ENCODE measurements around the gene TLE1.
A peak's percentile ranks its signal among the peaks of the same experiment; 100 is the strongest.

TLE1 gene

DNA sequence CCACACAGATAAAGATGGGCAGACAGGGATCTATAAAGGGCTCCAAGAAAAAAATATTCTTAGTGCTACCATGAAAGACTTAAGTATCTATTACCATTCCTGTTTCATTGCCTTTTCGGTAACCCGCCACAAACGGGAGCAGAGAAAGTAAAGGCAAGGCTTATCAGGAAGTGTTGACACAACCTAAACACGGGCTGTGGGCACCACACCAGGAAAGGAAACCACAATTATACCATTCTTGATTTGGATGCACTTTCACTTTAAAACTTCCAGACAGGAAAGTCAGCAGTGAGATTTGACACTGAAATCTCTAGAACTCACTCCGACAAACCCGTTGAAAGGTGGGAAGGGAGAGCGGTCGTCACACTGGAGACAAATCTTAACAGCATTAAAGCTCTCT lies 6.5 kb downstream of the TLE1 start:
- Mint-ChIP-seq H3K4me1 (ENCODE audit: low read depth in 2 of 2) (peaks cover 0 to 19% of the 10 kb centered on the region in 2 donors), H3K36me3 (ENCODE audit: insufficient read depth) (peaks cover 7% of the 10 kb centered on the region)
- ATAC-seq (replicated peaks) = no peak

DNA sequence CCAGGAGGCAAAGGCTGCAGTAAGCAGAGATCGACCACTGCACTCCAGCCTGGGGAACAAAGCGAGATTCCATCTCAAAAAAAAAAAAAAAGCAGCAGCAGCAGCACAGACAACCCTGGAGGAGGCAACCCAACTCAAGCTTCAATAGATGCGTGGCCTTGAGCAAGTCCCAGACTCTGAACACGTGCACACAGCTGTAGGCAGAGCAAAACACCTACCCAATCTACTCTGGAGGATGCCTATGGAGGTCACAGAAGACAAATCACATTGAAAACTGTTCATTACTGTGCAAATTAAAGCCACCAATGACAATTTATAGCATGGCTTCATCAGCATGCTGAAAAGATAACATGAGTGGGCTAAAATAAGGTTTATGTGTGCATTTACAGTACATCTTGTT lies 7.2 kb downstream of the TLE1 start:
- no peaks in the 10 kb centered on the region for H3K27me3 Mint-ChIP-seq
- no peak overlapping the region for H3K4me3 Mint-ChIP-seq
- peaks cover 0 to 18% of the 10 kb centered on the region in 2 donors for H3K4me1 Mint-ChIP-seq (ENCODE audit: low read depth in 2 of 2)
- H3K36me3 Mint-ChIP-seq (ENCODE audit: insufficient read depth) = peaks cover 7% of the 10 kb centered on the region
- ATAC-seq (replicated peaks) (no peak), DNase-seq (no peak)
- no peak overlapping the region for H3K27ac Mint-ChIP-seq
- peaks cover 0 to 7% of the 10 kb centered on the region in 2 donors for H3K9me3 Mint-ChIP-seq

More for the DNA sequence above, 6.5 kb downstream of the TLE1 start:
- Mint-ChIP-seq H3K27me3 (peaks cover 0 to 5% of the 10 kb centered on the region in 2 donors), H3K4me3 (peak overlapping the region in 1 of 2 donors; percentile 14), H3K9me3 (peaks cover 0 to 7% of the 10 kb centered on the region in 2 donors), H3K27ac (no peak overlapping the region)
- no peak for DNase-seq

DNA sequence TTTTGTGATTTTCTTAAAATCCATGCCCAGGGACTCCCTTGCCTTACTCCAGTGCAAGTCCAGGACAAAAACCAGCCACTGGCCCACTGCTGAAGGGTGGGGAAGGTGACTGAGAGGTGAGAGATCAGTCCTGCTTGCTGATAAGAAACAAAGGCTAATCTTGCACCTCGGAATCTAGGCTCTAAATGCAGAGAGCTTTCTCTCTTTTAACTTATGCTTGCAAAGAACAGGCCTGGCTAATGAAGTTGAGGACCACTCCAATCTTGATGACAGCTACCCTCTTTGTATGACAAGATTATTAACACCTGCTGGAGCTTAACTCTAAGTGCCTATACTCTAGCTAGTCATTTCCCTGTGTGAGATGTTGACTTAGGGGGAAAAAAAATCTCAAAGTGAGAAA lies 8.8 kb downstream of the TLE1 start:
- H3K36me3 Mint-ChIP-seq (ENCODE audit: insufficient read depth) = peaks cover 4% of the 10 kb centered on the region
- peaks cover 0 to 13% of the 10 kb centered on the region in 2 donors for H3K4me1 Mint-ChIP-seq (ENCODE audit: low read depth in 2 of 2)
- H3K4me3 Mint-ChIP-seq = no peak overlapping the region
- no peaks in the 10 kb centered on the region for H3K27me3 Mint-ChIP-seq
- DNase-seq (no peak), ATAC-seq (replicated peaks) (no peak)
- peaks cover 0 to 4% of the 10 kb centered on the region in 2 donors for H3K9me3 Mint-ChIP-seq
- H3K27ac Mint-ChIP-seq = no peak overlapping the region

DNA sequence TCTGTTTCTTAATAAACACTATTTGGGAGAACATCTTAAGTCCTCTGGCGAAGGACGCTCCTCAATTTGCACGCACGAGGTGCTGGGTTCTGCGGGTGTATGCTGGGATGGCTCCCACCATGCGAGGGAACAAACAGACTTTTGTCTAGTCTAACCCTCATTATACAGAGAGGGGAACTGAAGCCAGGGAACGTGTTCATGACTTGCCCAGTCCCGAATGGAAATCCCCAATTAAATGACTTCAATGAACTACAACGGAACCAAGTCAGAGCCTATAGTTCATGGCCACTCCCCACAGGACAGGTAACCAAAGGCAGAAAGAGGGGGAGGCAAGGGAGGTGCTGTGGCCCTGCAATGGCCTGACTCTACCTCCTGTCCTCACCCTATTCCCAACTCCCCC lies 9.3 kb downstream of the TLE1 start:
- DNase-seq (no peak), ATAC-seq (replicated peaks) (no peak)
- H3K36me3 Mint-ChIP-seq (ENCODE audit: insufficient read depth) = peaks cover 4% of the 10 kb centered on the region
- no peak overlapping the region for H3K27ac Mint-ChIP-seq
- H3K27me3 Mint-ChIP-seq = no peaks in the 10 kb centered on the region
- H3K4me3 Mint-ChIP-seq = no peak overlapping the region
- H3K9me3 Mint-ChIP-seq = peaks cover 0 to 4% of the 10 kb centered on the region in 2 donors
- H3K4me1 Mint-ChIP-seq (ENCODE audit: low read depth in 2 of 2) = peaks cover 0 to 13% of the 10 kb centered on the region in 2 donors

DNA sequence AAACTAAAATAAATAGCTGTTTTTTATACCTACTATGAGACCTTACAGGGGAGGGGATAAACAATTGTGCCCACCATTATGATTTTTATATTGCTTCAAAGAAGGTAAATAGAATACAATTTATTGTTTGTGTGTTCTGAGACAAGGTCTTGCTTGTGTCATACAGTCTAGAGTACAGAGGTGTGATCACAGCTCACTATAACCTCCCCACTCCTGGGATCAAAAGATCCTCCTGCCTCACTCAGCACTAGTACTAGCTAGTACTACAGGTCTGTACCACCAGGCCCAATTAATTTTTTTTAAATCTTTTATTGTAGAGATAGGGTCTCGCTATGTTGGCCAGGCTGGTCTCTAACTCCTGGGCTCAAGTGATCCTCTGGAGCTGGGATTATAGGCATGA lies 11.3 kb downstream of the TLE1 start:
- Mint-ChIP-seq H3K36me3 (ENCODE audit: insufficient read depth) (peaks cover 4% of the 10 kb centered on the region), H3K27me3 (no peaks in the 10 kb centered on the region), H3K9me3 (peaks cover 0 to 4% of the 10 kb centered on the region in 2 donors), H3K4me1 (ENCODE audit: low read depth in 2 of 2) (peaks cover 0 to 13% of the 10 kb centered on the region in 2 donors), H3K27ac (no peak overlapping the region), H3K4me3 (no peak overlapping the region)
- DNase-seq (no peak), ATAC-seq (replicated peaks) (no peak)

DNA sequence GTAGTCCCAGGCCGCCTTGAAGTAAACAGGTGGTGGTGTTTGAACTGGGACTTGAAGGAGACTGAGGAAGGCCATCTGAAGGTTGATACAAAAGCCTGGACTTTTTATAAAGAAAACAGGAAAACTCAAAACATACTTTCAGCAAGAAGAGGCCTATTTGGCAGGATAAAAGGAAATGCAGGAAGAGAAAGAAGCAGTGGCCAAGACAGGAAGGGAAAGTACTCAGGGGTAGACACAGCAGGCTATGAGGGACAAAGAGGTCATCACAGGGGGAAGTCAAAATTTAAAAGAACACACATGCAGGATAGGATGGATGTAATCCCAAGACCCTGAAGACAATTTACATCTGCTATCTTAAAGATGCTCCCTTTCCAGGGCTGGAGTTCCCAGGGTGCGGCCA lies 13.0 kb downstream of the TLE1 start:
- Mint-ChIP-seq H3K4me3 (no peak overlapping the region), H3K36me3 (ENCODE audit: insufficient read depth) (no peaks in the 10 kb centered on the region), H3K9me3 (peaks cover 0 to 2% of the 10 kb centered on the region in 2 donors), H3K4me1 (ENCODE audit: low read depth in 2 of 2) (peaks cover 0 to 2% of the 10 kb centered on the region in 2 donors), H3K27me3 (no peaks in the 10 kb centered on the region), H3K27ac (no peak overlapping the region)
- ATAC-seq (replicated peaks) (no peak), DNase-seq (no peak)

DNA sequence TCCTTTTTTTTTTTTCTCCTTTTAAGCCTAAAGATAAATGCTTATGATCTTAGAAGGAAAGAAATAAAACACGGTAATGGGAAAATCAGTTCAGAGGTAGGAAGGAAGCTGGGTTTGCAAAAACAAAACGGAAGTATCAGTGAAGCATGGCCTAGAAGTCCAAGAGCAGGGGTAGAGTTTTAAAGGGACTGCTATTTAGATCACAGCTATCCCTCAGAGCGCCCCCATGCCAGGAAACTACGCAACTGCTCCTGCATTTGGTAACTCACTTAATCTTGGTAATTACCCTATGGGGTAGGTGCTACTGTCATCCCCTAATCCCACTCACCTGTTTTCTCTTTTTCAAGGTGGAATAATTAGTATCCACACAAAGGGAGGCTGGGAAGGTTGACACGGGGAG lies 16.0 kb downstream of the TLE1 start:
- Mint-ChIP-seq H3K4me1 (ENCODE audit: low read depth in 2 of 2) (no peaks in the 10 kb centered on the region), H3K4me3 (no peak overlapping the region), H3K27ac (no peak overlapping the region), H3K36me3 (ENCODE audit: insufficient read depth) (no peaks in the 10 kb centered on the region), H3K27me3 (no peaks in the 10 kb centered on the region), H3K9me3 (no peaks in the 10 kb centered on the region)
- DNase-seq = no peak
- no peak for ATAC-seq (replicated peaks)

DNA sequence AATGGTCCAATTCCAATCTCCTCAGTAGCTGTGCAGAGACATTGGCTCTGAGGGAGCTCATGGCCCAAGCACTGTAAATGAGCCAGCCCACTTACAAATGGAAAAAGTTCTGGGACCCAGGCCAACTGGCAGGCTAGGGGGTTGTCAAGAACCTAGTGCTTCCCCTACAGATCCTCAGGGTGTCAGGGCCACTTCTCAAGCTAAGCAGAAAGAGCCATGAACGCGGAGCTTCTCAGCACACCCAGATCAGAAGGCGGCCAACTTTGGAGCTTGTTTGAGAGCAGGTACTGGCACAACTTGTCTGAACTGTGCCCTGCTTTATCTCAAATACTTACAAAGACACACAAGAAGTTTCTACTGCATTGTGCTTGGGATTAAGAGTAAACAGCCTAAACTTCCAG lies 17.5 kb downstream of the TLE1 start:
- no peak overlapping the region for H3K27ac Mint-ChIP-seq
- no peak for DNase-seq
- peaks cover 4% of the 10 kb centered on the region for H3K36me3 Mint-ChIP-seq (ENCODE audit: insufficient read depth)
- H3K4me3 Mint-ChIP-seq = no peak overlapping the region
- no peaks in the 10 kb centered on the region for H3K27me3 Mint-ChIP-seq
- no peak for ATAC-seq (replicated peaks)
- H3K9me3 Mint-ChIP-seq = no peaks in the 10 kb centered on the region
- H3K4me1 Mint-ChIP-seq (ENCODE audit: low read depth in 2 of 2) = no peaks in the 10 kb centered on the region

DNA sequence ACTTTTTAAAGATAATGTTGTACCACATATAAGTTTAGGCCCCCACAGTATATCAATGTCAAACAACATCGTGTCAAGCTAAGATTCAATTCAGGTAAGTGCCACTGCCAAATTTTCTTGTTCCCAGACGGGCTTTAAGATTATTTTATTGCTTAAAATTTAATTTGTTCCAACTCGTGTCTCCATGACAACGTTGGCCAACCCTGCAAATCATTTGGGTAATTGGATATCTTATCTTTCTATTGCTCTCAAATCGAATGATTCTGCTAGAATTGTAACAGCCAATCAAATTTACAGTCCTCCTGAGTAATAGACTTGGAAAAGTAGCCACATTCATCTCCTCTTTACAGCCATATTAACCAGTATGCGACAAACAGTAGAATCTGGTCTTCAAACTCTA lies 19.5 kb downstream of the TLE1 start:
- Mint-ChIP-seq H3K4me1 (ENCODE audit: low read depth in 2 of 2) (peaks cover 0 to 1% of the 10 kb centered on the region in 2 donors), H3K36me3 (ENCODE audit: insufficient read depth) (peaks cover 4% of the 10 kb centered on the region), H3K27ac (no peak overlapping the region), H3K4me3 (no peak overlapping the region), H3K9me3 (peaks cover 0 to 1% of the 10 kb centered on the region in 2 donors), H3K27me3 (no peaks in the 10 kb centered on the region)
- ATAC-seq (replicated peaks) = no peak
- DNase-seq = no peak

DNA sequence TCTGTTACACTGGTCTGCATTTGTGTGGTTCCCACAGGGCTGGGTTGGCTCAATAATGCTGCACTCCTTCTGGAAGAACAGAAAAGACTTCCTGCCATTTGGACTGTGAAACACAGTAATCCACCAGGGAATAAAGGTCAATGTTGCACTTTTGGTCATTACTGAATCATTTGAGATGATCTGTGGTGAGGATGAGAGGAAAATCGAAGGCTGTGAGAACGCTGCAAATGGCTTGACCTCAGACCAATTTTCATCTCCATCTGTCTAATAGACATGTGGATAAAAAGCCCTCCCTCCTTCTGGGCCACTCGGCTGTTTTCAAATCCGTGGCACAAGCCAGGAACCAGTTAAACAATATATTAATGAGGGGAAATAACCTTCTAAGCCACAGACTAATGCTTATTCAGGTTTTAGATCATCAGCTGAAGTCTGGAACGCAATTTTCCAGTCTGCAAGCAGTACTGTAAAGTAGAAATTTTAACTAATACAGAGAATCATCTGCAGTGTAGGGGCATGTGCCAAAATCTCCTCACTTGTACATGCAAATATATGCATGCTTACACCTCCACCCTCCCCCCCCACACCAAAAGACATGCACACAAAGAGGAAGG lies 20.2 kb downstream of the TLE1 start:
- Mint-ChIP-seq H3K9me3 (peaks cover 0 to 1% of the 10 kb centered on the region in 2 donors), H3K27me3 (no peaks in the 10 kb centered on the region), H3K4me1 (ENCODE audit: low read depth in 2 of 2) (peaks cover 0 to 2% of the 10 kb centered on the region in 2 donors), H3K36me3 (ENCODE audit: insufficient read depth) (peaks cover 5% of the 10 kb centered on the region), H3K4me3 (no peak overlapping the region), H3K27ac (no peak overlapping the region)
- no peak for ATAC-seq (replicated peaks)
- DNase-seq = no peak

DNA sequence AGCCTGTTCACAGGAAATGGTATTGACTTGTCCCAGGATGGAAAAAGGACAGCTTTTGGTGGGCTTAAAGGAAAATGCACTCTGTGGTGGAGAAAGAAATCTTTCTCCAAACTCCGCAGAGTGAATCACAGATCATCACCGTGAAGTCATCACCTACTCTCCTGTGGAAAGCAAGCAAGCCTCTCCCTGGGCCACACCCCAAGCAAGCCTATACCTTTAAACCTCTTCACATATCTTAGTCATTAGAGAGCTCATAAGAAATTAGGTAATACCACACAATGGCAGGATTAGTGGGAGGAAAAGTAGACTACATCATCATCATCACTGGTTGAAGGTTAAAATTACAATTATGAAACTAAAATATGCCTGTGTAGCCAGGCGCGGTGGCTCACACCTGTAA lies 23.2 kb downstream of the TLE1 start:
- ATAC-seq (replicated peaks) (no peak), DNase-seq (no peak)
- Mint-ChIP-seq H3K4me3 (no peak overlapping the region), H3K9me3 (peaks cover 0 to 1% of the 10 kb centered on the region in 2 donors), H3K27me3 (no peaks in the 10 kb centered on the region), H3K27ac (no peak overlapping the region), H3K4me1 (ENCODE audit: low read depth in 2 of 2) (peaks cover 0 to 2% of the 10 kb centered on the region in 2 donors), H3K36me3 (ENCODE audit: insufficient read depth) (peaks cover 9% of the 10 kb centered on the region)

DNA sequence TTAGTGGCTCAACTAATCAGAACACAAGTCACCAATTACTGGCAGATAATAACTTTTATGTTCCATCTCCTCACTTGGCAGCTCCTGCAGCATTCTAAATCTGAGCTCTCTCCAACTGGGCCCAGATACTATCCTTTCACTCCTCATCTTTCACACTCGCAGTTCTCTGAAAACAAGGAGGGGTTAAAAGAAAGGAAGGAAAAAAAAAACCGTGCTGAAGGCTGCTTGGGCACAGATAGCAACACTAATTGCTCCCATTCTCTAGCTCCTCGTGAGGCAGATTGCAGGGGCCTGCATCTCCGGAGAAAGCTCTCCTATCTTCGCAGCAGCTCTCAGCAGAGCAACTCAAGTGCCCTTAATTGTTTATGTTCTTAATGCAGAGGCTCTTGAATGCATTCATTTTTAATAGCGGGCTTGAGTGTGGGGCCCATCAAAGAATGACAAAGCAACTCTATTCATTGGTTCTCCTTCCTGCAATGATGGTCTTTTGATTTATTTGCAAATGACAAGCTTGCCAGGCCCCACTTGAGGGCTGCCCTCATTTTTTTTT lies 23.9 kb downstream of the TLE1 start:
- H3K36me3 Mint-ChIP-seq (ENCODE audit: insufficient read depth) = peaks cover 9% of the 10 kb centered on the region
- no peaks in the 10 kb centered on the region for H3K27me3 Mint-ChIP-seq
- H3K4me1 Mint-ChIP-seq (ENCODE audit: low read depth in 2 of 2) = peaks cover 0 to 2% of the 10 kb centered on the region in 2 donors
- ATAC-seq (replicated peaks) = no peak
- H3K27ac Mint-ChIP-seq = peak overlapping the region in 1 of 2 donors; percentile 38
- H3K4me3 Mint-ChIP-seq = no peak overlapping the region
- H3K9me3 Mint-ChIP-seq = peaks cover 0 to 1% of the 10 kb centered on the region in 2 donors
- DNase-seq = no peak

DNA sequence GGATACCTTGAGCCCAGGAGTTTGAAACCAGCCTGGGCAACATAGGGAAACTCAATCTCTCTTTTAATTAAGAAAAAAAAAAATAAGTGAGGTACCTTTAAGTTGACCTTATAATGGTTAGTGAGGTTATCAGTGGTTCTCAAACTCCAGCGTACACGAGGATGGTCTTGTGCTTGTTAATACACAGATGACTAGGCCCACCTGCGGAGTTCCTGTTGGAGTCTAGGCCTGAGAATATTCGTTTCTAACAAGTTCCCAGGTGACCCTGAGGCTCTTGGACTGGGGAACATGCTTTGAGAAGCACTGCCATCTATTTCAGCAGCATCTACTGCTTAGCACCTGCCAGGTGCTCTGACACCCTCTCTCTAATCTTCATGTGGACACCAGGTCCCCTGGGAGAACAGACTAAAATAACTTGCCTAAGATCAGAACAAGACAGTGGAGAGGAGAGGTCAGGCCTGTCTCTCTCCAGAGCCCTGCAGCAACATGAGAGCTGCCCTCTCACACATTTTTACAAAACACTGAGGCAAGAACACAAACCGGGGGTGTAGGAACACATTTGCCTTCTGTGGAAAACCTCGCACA lies 24.6 kb downstream of the TLE1 start:
- Mint-ChIP-seq H3K36me3 (ENCODE audit: insufficient read depth) (peaks cover 9% of the 10 kb centered on the region), H3K4me1 (ENCODE audit: low read depth in 2 of 2) (peaks cover 0 to 2% of the 10 kb centered on the region in 2 donors), H3K27me3 (no peaks in the 10 kb centered on the region), H3K9me3 (peaks cover 0 to 1% of the 10 kb centered on the region in 2 donors), H3K4me3 (no peak overlapping the region), H3K27ac (peak overlapping the region in 1 of 2 donors; percentile 38)
- ATAC-seq (replicated peaks) = no peak
- DNase-seq = no peak

DNA sequence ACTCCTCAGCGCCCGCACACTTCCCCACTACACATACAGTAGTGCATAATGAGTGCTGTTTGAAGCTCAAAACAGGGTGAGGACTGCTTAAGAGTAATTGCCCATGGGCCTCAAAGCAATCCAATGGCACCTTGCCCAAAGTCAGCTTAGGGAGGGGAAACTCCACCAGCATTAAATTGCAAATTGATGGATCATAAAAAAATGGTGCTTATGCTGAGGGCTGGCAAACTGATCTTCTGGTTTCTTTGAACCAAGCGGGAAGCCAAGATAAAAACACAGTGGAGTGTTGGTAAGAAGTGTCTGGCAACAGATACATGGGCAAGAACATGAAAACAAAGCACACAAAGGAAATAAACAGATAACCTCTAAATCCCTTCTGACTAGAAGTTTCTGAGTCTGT lies 28.0 kb downstream of the TLE1 start:
- peaks cover 0 to 10% of the 10 kb centered on the region in 2 donors for H3K4me1 Mint-ChIP-seq (ENCODE audit: low read depth in 2 of 2)
- H3K4me3 Mint-ChIP-seq = no peak overlapping the region
- no peaks in the 10 kb centered on the region for H3K27me3 Mint-ChIP-seq
- ATAC-seq (replicated peaks) = no peak
- H3K27ac Mint-ChIP-seq = no peak overlapping the region
- H3K9me3 Mint-ChIP-seq = peaks cover 0 to 4% of the 10 kb centered on the region in 2 donors
- DNase-seq = no peak
- H3K36me3 Mint-ChIP-seq (ENCODE audit: insufficient read depth) = peaks cover 4% of the 10 kb centered on the region
